Kidney epithelial cell (primary cell): ENCODE measurements around the gene SLC12A7. TPM values are rescaled to one million over a fixed set of nuclear protein-coding genes. Genes with fewer than 3 reads are reported as not detected.
A peak's percentile ranks its signal among the peaks of the same experiment; 100 is the strongest.

Source experiments
- DNase-seq: peaks from one replicate; pipeline ENCODE4 v3.0.0-alpha.2; 2010; ENCODE audit warnings: low read depth
- H3K27me3 ChIP-seq: 2 replicates; pipeline ENCODE4 v1.6.0; 2011; ENCODE audit warnings: low read length; ENCODE audit not compliant: control insufficient read depth, insufficient read depth
- H3K36me3 ChIP-seq: 2 replicates; pipeline ENCODE4 v1.5.1; 2011; ENCODE audit warnings: low read length; ENCODE audit not compliant: control insufficient read depth, insufficient read depth
- H3K4me3 ChIP-seq: 2 replicates; pipeline ENCODE4 v1.5.1; 2011; ENCODE audit warnings: low read depth, mild to moderate bottlenecking, control low read depth, low read length
- total RNA-seq: library from RNA; depleted of rRNA; stranded (reverse); fragments of >200 nt; gene quantifications from 2 replicates; pipeline ENCODE4 v1.2.3, GENCODE V29; 2015
- TF ChIP-seq, protein P1 (sequence below): IDR thresholded peaks from 2 replicates; pipeline ENCODE4 v1.5.1; 2011; ENCODE audit warnings: mild to moderate bottlenecking, moderate library complexity, low read length, control low read depth, inconsistent platforms; ENCODE audit not compliant: insufficient read depth, poor library complexity, severe bottlenecking

The SLC12A7 gene
- total RNA-seq, 1 donor from 2014 or later = 50.3 TPM

DNA sequence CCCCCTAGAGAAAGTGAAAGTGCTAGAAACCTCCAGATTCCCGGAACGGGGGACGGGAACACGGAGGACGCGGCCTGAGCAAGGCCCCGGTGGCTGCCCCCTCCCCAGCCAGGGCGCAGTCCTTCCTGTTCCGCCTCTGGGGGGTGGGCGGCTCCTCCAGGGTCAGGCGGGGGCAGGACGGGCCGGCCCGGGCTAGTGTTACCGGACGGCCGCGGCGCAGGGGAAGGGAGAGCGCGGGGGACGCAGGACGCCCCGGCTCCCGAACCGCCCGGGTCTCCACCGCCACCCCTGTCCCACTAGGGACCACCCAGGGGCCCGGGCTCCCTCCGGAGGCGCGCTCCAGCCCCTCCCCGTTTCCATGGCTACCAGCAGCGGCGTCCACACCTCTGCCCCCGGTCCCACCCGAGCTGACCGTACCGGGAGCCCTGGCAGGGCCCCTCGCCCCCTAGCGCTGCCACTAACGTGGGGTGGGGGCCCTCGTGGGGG lies 579 bp downstream of the SLC12A7 start:
- no peaks in the 10 kb centered on the region for H3K36me3 ChIP-seq
- TF ChIP-seq, protein P1, sequence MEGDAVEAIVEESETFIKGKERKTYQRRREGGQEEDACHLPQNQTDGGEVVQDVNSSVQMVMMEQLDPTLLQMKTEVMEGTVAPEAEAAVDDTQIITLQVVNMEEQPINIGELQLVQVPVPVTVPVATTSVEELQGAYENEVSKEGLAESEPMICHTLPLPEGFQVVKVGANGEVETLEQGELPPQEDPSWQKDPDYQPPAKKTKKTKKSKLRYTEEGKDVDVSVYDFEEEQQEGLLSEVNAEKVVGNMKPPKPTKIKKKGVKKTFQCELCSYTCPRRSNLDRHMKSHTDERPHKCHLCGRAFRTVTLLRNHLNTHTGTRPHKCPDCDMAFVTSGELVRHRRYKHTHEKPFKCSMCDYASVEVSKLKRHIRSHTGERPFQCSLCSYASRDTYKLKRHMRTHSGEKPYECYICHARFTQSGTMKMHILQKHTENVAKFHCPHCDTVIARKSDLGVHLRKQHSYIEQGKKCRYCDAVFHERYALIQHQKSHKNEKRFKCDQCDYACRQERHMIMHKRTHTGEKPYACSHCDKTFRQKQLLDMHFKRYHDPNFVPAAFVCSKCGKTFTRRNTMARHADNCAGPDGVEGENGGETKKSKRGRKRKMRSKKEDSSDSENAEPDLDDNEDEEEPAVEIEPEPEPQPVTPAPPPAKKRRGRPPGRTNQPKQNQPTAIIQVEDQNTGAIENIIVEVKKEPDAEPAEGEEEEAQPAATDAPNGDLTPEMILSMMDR = no peak
- peak overlapping the region; percentile 83 for H3K4me3 ChIP-seq
- H3K27me3 ChIP-seq = no peaks in the 10 kb centered on the region
- no peak for DNase-seq

DNA sequence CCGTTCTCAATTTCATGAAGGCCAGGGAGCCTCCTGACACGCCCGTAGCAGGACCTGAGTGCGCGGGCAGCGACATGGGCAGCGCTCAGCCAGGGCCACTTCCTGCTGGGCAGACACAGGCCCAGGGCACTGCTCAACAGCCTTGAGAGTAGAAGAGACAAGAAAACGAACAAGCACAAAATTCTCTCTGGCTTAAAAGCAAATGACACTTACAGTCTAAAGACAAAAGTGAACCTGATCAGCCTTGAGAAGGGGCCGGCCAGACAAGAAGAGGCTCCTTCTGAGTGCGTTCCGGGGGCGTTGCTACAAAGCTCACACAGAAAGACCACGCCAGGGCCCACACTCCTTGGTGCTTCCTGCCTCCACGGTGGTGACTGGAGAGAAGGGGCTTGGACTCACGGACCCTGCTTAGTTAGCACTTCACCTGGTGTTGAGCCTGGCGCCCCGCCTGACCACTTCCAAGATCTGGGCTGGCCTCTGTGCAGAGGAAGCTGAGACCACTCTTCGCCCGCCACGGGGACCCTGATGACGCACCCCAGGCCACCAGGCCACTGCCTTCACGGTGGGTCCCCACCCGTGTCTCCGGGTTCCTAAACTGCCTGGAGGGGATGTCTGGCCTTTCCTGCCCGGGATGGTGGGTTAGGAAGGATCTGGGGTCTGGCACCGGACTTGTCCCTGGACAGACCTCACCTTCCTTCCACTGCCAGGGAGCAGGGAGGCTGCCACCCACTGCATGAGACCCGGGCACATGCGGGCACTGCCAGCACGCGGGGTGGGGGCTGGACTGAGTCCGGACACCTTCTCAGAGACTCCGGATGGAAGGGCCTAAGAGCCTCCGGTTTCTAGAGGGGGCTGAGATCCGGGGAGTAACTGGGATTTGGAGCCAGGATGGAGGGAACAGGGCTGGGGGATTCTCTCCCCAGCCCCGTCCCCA lies 1.3 kb downstream of the SLC12A7 start:
- Histone ChIP-seq H3K27me3 (no peaks in the 10 kb centered on the region), H3K36me3 (no peaks in the 10 kb centered on the region), H3K4me3 (peak overlapping the region; percentile 83)
- TF ChIP-seq, protein P1 = no peak
- no peak for DNase-seq

DNA sequence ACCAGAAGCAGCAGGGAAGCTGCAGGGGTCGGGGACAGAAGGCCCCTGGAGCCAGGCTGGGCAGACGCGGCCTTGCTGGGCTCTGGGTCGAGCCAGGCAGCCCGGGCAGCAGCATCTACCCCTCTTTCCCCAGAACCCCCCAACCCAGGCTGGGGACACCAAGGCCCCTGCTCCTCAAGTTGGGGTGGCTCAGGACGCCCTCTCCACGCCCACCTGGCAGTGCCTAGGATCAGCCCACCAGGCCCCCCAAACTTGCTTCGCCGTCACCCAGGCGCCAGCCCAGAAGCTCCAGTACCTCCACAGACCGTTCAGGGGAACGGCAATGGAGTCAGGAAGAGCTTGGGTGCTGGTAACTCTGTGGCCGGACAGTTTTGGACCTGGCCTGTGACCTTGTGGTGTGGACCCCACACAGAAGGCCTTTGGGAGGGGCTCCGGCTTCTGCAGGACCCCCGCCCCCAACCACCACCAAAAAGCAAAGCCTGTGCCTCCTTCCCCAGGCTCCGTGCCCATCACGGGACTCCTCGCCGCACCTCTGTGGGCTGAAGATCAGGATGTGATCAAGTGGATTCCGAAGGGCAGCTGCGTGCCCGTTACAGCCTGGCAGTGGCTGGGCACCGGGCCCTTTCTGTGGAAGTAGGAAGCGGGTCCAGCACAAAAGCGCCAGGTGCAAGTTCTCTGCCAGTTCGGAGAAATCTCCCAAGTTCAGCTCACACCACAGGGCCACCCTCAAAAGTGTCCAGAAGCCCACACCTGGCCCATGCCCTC lies 2.1 kb downstream of the SLC12A7 start:
- H3K27me3 ChIP-seq = no peaks in the 10 kb centered on the region
- no peaks in the 10 kb centered on the region for H3K36me3 ChIP-seq
- DNase-seq = no peak
- TF ChIP-seq, protein P1 = no peak
- no peak overlapping the region for H3K4me3 ChIP-seq

DNA sequence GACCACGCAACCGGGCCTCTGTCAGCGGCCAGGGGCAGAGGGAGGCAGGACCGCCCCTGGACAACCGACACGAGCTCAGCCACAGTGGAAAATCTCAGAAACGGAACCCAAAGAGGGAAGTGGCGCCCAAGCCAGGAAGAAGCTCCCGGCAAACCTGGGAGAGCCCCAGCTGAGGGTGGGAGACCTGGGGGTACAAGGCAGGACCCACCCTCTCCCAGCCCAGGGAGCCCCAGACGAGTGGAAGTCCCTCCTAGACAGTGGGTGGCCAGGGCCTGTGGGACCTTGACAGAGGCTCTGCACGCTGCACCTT lies 3.0 kb downstream of the SLC12A7 start:
- TF ChIP-seq, protein P1 = no peak
- no peak overlapping the region for H3K4me3 ChIP-seq
- DNase-seq = no peak
- no peaks in the 10 kb centered on the region for H3K36me3 ChIP-seq
- no peaks in the 10 kb centered on the region for H3K27me3 ChIP-seq

DNA sequence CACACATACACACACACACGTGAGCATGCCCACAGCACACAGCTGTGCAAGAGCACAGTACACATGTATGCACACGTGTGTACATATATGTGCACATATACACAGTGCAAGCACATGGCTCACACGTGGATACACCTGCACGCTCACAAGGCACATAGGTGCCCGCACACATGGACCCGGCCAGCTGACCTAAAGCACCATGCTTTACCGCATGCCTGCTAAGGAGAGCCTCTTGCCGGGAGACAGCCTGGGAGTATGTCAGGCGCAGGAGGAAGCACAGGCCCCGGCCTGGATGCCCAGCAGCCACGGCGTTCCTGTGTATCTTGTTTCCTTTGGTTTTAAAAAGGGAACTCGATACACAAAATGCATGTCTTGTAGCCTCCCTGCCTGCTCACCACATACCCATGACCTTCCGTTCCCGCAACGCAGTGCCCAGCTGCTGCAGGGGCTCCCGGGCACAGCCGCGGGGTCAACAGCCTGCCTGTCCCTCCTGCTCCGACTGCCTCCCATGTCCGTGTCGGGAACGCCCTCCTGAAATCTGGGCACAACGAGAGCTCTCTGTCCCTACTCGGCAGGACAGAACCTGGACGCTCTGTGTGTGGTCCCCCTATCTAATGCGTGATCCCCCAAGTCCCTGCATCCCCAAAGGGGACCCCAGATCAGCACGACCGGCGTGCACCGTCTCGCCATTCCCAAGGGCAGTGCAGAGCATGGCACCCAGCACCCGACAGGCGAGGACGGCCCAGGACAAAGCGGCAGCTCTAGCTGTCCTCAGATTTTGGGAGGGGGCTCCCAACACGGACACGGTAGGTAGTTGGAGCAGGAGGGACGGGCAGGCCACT lies 3.6 kb downstream of the SLC12A7 start:
- DNase-seq = no peak
- Histone ChIP-seq H3K36me3 (no peaks in the 10 kb centered on the region), H3K27me3 (no peaks in the 10 kb centered on the region), H3K4me3 (no peak overlapping the region)
- TF ChIP-seq, protein P1 = no peak
